Iris pigment epithelial cell (primary cell): ENCODE data around the gene DDX1.
"Not testable (repeated sequence)": the region's sequence is repeated elsewhere in the genome, so short reads cannot be mapped to it uniquely, and the experiment has no call there.

Experiments
- DNase-seq: peaks from one replicate; pipeline ENCODE4 v3.0.0-alpha.2; 2011; ENCODE audit warnings: low read depth

DDX1 gene

DNA sequence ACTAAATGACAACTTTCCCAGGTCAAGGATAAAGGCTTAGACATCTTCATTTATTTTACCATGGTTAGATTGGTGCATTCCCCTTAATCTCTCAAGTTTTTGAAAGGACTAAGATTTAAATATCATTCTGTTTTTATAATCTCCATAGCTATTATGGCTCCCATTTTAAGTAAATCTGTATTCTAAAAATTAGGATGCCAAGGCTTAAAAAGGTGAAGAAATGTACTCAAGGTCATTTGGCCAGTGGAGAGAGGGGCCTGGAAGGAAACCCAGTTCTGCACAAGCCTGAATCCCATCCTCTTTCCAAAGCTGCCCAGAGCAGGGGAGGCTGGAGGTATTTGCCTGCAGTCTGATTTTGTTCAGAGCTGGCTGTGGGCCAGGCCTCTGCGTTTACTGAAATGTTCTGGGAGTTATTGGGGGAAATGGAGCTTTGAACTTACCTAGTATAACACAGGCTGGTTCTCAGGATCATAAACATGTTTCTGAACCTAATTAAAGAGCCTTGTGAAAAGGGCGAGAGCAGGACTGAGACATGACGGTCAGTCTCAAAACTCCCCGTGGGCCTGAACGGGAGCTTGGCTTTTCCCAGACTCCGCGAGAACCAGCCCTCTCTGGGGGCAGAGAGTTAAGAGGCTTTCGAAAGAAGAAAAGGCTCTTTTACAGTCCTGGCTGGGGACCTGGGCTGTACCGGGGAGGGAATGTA lies 85.6 kb downstream of the DDX1 start:
- DNase-seq: no peak

DNA sequence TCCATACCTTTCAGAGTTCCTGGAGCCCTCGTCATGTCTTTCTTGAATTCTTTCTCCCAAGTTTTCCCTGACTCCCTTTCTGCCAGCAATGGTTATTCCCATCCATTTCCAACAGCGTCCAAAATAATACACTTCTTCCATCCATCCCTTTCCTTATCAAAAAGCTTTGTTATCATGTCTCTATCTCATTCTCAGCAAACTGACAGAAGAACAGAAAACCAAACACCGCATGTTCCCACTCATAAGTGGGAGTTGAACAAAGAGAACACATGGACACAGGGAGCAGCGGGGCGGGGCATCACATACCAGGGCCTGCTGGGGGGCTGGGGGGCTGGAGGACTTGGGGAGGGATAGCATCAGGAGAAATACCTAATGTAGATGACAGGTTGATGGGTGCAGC lies 86.7 kb downstream of the DDX1 start:
- DNase-seq: no peak

DNA sequence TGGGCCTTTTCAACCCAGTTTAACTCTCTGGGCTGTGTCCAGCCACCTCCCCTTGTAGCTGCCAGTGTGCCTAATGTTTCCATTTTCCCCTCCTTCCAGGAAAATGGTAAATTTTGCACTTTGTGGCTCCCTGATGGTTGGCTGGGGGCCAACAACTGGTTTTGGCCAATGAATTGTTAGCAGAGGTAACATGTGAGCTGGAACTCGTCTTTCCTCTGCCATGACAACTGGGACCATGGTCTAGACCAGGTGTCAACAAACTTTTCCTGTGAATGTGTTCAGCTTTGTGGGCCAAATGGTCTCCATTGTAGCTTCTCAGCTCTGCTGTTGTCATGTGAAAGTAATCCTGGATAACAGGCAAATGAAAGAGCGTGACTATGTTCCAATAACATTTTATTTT lies 87.2 kb downstream of the DDX1 start:
- no peak for DNase-seq

DNA sequence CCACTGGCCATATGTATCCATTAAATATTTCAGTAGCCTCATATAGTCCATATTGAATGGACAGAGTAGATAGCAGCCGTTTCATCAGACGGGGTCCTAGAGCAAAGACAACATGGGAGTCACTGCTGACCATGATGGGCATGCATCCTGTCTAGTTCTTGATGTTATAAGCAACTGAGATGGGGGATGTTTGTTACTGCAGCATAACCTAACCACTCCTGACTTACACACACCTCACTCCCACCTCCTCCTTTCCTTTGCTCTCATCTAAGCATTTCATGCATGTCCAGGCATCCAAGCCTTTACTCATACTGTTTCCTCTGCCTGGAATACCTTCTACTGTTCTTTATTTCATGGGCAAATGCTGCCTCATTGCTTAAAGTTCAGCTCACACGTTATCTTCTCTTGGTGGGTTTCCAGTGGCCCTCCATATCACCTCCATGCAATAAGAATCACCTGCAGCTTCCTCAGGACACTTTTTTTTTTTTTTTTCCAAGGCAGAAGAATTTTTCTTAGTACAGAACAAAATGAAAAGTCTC lies 87.8 kb downstream of the DDX1 start:
- DNase-seq: no peak

DNA sequence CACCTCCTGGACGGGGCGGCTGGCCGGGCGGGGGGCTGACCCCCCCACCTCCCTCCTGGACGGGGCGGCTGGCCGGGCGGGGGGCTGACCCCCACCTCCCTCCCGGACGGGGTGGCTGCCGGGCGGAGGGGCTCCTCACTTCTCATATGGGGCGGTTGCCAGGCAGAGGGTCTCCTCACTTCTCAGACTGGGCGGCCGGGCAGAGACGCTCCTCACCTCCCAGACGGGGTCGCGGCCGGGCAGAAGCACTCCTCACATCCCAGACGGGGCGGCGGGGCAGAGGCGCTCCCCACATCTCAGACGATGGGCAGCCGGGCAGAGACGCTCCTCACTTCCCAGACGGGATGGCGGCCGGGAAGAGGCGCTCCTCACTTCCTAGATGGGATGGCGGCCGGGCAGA lies 88.5 kb downstream of the DDX1 start:
- DNase-seq: not testable (repeated sequence)
